G401.6 (cell line): ENCODE data around the gene ERV3-1.
A peak's percentile ranks its signal among the peaks of the same experiment; 100 is the strongest.
"Not testable (repeated sequence)": the region's sequence is repeated elsewhere in the genome, so short reads cannot be mapped to it uniquely, and the experiment has no call there.

Experiments used
- FAIRE-seq: peaks from 2 replicates; lab custom pipeline; 2012; peaks lifted over from hg19 to GRCh38; lab: Jason Lieb, UNC

The ERV3-1 gene

GRCh38 chr7:65006094-65006992 lies at the start of gene ERV3-1:
ERV3-1 (minus strand) TSS chr7:65006687; CDS start chr7:64993026, 13,661 bp downstream.
- peak; percentile 97 for FAIRE-seq

DNA sequence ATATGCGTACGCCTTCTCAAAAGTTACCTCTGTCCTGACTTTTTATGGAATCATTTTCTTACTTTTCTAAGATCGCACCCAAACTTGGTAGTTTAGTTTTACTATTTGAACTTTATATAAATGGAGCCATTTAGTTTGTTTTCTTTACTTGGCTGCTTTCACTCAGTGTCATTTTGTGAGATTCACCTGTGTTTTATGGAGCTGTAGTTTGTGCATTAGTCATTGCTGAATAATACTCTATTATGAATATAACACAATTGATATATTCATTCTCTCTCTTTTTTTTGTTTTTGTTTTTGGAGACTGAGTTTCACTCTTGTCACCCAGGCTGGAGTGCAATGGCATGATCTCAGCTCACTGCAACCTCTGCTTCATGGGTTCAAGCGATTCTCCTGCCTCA lies 49.3 kb upstream of the ERV3-1 start:
- not testable (repeated sequence) for FAIRE-seq

- not testable (repeated sequence) for FAIRE-seq
Observed at GRCh38 chr7:65054466-65054994, 48.0 kb upstream of the ERV3-1 start.

DNA sequence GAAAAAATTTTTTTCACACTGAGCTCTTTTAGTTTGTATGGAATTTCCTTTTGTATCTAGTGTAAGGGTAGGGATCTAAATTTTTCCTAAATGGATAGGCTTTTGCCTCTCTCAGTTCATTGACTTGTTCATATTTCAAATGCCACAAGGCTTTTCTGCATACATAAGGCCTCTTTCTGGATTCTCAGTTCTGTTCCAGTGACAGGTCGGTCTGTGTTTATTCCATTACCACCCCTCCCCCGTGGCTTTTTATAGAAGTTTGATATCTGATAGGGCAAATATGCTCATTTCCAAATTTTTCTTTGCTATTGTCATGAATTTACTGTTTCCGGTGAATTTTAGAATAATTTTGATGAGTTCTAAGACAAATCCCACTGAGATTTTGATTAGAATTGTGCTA lies 45.2 kb upstream of the ERV3-1 start:
- FAIRE-seq: not testable (repeated sequence)

GRCh38 chr7:65051139-65051538 lies 44.7 kb upstream of the ERV3-1 start:
- peak; percentile 40 for FAIRE-seq

DNA sequence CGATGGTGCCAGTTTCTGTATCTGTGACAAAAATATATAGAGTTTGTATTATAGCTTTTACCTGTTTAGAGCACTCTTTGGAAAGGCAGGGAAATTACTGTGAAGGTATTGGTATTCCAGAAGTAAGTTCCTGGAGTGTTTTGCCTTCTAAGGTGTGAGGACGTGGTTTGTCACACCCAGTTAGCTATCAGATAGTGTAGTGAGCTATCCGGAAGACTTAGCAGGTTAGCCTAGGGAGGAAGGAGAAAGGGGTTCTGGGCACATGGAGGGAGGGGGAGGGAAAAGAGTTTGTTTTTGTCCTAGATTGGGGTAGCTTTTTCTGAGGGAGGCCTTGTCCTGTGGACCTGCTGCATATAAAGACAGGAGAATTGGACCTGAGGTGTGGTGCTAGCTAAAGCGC lies 39.8 kb upstream of the ERV3-1 start:
- FAIRE-seq: not testable (repeated sequence)

DNA sequence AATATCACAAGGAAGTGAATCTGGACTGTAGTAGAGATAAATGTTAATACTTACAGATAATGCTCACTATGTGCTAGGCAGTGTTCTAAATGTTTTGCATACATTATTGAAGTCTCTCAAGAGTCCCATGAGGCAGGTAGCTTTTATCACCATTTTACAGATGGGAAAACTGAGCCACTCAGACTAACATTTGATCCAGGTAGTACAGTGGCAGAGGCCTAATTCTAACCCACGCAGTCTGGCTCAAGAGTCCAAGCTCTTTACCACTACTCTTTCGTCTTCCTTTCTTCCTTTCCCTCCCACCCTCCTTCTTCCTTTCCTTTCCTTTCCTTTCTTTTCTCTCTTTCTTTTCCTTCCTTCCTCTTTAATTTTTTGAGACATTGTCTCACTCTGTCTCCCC lies 39.1 kb upstream of the ERV3-1 start:
- FAIRE-seq: not testable (repeated sequence)

DNA sequence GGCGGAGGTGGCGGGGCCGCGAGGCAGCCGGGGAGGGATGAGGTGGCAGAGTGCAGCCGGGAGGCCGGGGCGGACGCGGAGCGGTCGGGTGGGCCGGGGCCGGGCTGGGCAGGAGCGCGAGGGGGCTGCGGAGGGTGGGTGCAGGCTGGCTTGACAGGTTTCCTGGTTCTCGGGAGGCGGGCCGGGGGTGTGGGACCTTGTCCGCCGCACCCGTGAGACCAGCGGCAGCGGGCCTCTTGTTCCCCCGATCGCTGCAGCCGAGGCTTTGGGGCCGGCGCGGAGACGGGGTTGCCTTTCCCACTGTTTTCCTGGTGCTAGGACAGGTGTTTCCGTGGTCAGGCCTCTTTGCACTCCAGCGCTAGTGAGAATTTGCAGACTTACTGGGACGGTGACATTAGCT lies 32.3 kb upstream of the ERV3-1 start:
- not testable (repeated sequence) for FAIRE-seq

DNA sequence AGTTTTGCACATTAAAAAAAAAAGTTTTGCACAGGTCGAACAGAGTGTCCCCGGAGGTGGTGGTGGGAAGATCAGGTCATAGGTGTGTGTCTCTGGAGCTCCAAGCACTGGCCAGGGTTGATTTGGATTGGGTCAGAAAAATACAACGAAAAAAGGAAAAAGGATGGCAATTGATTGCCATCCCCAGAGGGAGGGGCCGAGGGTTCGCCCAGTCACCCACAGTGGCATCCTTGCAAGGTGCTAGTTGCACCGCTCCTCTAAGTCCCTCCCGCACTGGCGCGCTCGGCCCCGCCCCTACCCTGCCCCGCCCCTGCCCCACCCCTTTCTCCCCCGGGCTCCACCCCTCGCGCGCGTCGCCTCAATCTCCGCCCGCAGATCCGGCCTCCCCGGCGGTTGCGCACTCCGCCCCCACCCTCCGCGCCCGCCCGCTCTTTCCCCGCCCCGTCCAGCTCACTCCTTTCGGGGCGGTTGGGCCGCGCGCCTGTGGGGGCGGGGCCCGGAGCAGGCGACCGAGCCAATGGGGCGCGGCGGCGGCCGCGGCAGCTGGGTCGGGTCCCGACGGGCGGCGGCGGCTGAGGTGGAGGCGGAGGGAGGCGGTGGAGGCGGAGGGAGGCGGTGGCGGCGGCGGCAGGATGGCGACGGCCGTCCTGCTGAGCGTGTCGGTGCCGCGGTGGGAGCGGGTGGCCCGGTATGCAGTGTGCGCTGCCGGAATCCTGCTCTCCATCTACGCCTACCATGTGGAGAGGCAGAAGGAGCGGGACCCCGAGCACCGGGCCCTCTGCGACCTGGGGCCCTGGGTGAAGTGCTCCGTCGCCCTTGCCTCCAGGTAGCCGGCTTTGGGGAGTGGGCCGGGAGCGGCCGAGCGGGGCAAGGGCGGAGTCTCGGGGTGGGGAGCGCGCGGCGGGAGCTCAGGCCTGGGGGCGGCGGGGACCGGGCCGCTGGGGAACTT lies 31.5 kb upstream of the ERV3-1 start:
- FAIRE-seq: no peak

- FAIRE-seq: not testable (repeated sequence)
Observed at GRCh38 chr7:65036526-65036925, 30.0 kb upstream of the ERV3-1 start.

GRCh38 chr7:65035469-65035868 lies 29.0 kb upstream of the ERV3-1 start:
- FAIRE-seq: not testable (repeated sequence)

DNA sequence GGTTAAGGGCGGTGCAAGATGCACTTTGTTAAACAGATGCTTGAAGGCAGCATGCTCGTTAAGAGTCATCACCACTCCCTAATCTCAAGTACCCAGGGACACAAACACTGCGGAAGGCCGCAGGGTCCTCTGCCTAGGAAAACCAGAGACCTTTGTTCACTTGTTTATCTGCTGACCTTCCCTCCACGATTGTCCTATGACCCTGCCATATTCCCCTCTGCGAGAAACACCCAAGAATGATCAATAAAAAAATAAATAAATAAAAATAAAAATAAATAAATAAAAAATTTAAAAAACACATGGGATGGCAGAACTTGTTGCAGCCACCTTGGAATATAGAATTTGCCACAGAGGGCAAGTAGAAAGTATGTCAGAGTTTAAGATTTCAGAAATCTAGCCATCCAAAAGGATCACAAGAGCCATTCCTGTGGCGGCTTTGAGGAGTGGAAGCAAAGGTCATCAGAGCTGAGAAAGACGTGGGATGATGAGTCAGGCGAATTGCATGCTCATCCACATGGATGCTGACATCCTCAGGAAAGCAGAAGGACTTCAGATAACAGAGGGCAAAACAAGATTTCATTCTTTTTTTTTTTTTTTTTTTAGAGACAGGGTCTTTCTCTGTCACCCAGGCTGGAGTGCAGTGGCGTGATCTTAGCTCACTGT lies 27.8 kb upstream of the ERV3-1 start:
- FAIRE-seq: not testable (repeated sequence)

GRCh38 chr7:65033391-65033790 lies 26.9 kb upstream of the ERV3-1 start:
- not testable (repeated sequence) for FAIRE-seq

DNA sequence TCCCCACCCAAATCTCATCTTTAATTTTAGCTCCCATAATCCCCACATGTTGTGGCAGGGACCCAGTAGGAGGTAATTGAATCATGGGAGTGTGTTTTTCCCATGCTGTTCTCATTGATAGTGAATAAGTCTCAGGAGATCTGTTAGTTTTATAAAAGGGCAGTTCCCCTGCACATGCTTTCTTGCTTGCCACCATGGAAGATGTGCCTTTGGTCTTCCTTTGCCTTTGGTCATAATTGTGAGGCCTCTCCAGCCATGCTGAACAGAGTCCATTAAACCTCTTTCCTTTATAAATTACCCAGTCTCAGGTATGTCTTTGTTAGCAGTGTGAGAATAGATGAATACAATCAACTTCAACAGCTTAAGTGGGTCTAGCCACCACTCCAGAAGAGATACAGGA lies 18.5 kb upstream of the ERV3-1 start:
- FAIRE-seq: not testable (repeated sequence)

- not testable (repeated sequence) for FAIRE-seq
Observed at GRCh38 chr7:65020978-65021377, 14.5 kb upstream of the ERV3-1 start.

GRCh38 chr7:65009881-65010280 lies 3.4 kb upstream of the ERV3-1 start:
- not testable (repeated sequence) for FAIRE-seq

- not testable (repeated sequence) for FAIRE-seq
Observed at GRCh38 chr7:65009394-65009793, 2.9 kb upstream of the ERV3-1 start.

DNA sequence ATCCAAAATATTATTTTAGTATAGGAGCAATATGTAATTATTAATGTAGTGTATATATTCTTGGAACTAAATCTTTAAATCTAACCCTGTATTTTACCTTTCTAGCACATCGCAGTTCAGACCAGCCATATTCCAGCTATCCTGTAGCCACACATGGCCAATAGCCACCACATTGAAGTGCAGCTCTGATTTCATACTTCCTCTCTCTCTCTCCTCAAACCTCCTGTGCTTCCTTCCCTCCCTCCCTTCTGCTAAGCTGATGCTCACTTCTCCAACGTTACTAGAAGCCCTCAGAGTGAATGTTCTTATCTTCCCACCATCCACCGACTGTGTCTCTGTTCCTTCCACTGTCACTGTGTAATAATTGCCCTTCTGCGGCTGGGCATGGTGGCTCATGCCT lies 549 bp upstream of the ERV3-1 start:
- FAIRE-seq: not testable (repeated sequence)

DNA sequence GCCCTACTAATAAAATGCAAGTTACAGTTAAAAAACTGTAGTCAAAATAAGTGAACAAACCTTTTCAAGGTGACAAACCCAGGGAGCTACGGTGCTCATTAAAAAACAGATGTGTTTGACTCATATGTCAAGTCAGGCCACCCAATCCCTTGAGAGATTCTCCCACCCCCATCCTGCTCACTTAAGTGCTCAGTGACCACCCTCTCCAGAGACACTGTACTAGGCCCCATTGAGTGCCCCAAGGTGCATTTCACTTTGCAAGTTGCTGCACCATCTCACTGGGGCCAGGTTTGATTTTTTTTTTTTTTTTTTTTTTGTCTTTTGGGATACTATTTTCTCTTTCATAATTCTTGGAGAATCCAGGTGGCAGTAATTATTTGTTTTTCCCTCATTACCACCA lies 1.9 kb downstream of the ERV3-1 start:
- no peak for FAIRE-seq

DNA sequence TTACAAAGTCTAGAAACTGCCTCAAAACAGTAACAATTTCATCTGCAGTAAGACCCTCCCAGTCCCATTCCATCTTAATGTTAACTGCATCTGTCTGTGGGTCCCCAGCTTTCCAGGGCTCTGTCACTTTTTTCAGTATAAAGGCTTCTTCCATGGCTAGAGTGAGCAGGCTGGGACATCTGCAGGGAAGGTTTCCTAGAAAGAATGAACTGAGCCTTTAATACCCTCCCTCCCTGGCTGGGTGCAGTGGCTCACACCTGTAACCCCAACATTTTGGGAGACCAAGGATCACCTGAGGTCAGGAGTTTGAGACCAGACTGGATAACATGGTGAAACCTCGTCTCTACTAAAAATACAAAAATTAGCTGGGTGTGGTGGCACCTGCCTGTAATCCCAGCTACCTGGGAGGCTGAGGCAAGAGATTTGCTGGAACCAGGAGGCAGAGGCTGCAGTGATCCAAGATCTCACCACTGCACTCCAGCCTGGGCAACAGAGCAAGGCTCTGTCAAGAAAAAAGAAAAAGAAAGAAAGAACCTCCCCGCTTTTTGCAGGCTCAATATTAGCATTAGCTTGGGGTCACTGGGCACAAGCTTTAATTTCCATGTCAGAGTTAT lies 3.4 kb downstream of the ERV3-1 start:
- no peak for FAIRE-seq

- FAIRE-seq: no peak
Observed at GRCh38 chr7:65001291-65001814, 5.1 kb downstream of the ERV3-1 start.
